Neural crest cell (in vitro differentiated cells): Measurements from ENCODE around the gene PAPSS1. TPM values are rescaled to one million over a fixed set of nuclear protein-coding genes. Genes with fewer than 3 reads are reported as not detected.

Experiments
- DNase-seq: peaks from one replicate; pipeline ENCODE4 v3.0.0; 2021; ENCODE audit warnings: low read depth, mixed read lengths, low spot score
- H3K27ac Mint-ChIP-seq: one replicate; pipeline ENCODE4 v1.8.0; 2021; ENCODE audit warnings: mild to moderate bottlenecking, mixed read lengths; ENCODE audit not compliant: unreplicated experiment
- H3K27me3 Mint-ChIP-seq: 2 replicates; pipeline ENCODE4 v1.8.0; 2021; ENCODE audit warnings: low read depth, mild to moderate bottlenecking, mixed read lengths
- H3K36me3 Mint-ChIP-seq: 2 replicates; pipeline ENCODE4 v1.8.0; 2021; ENCODE audit warnings: low read depth, mild to moderate bottlenecking, mixed read lengths
- H3K4me1 Mint-ChIP-seq: 2 replicates; pipeline ENCODE4 v1.8.0; 2021; ENCODE audit warnings: mixed read lengths
- H3K4me3 Mint-ChIP-seq: one replicate; pipeline ENCODE4 v1.8.0; 2021; ENCODE audit warnings: mild to moderate bottlenecking, mixed read lengths
- H3K9me3 Mint-ChIP-seq: 2 replicates; pipeline ENCODE4 v1.8.0; 2021; ENCODE audit warnings: mixed read lengths
- CTCF ChIP-seq: fragments of 200-600 bp; sonication (generic); conservative IDR thresholded peaks from 2 replicates; pipeline ENCODE4 v1.5.0; 2021; ENCODE audit warnings: antibody characterized with exemption, mild to moderate bottlenecking
- total RNA-seq: library from RNA; stranded (reverse); gene quantifications from 2 replicates; pipeline ENCODE4 v1.2.1, GENCODE V29; 2021

Gene PAPSS1
- total RNA-seq, 1 donor from 2014 or later, result 78.6 TPM

GRCh38 chr4:107751670-107752069, 31.6 kb upstream of the PAPSS1 start:
- Mint-ChIP-seq H3K4me1 (peaks cover 4% of the 10 kb centered on the region), H3K9me3 (no peaks in the 10 kb centered on the region), H3K4me3 (no peak overlapping the region), H3K27ac (no peak overlapping the region), H3K36me3 (no peaks in the 10 kb centered on the region), H3K27me3 (peaks cover 16% of the 10 kb centered on the region)
- DNase-seq, result no peak
- no peak for TF ChIP-seq CTCF

GRCh38 chr4:107747748-107748486, 27.9 kb upstream of the PAPSS1 start:
- Mint-ChIP-seq H3K9me3 (no peaks in the 10 kb centered on the region), H3K27ac (no peak overlapping the region), H3K4me3 (no peak overlapping the region), H3K36me3 (no peaks in the 10 kb centered on the region), H3K4me1 (no peaks in the 10 kb centered on the region), H3K27me3 (peaks cover 16% of the 10 kb centered on the region)
- DNase-seq, result no peak
- no peak for TF ChIP-seq CTCF

GRCh38 chr4:107746161-107746560, 26.1 kb upstream of the PAPSS1 start:
- Mint-ChIP-seq H3K4me1 (no peaks in the 10 kb centered on the region), H3K27me3 (peaks cover 16% of the 10 kb centered on the region), H3K4me3 (no peak overlapping the region), H3K36me3 (no peaks in the 10 kb centered on the region), H3K27ac (no peak overlapping the region), H3K9me3 (peaks cover 3% of the 10 kb centered on the region)
- no peak for DNase-seq
- TF ChIP-seq CTCF, result no peak

GRCh38 chr4:107744532-107744931, 24.5 kb upstream of the PAPSS1 start:
- peaks cover 12% of the 10 kb centered on the region for H3K27me3 Mint-ChIP-seq
- DNase-seq, result no peak
- TF ChIP-seq CTCF, result no peak
- H3K36me3 Mint-ChIP-seq, result no peaks in the 10 kb centered on the region
- H3K9me3 Mint-ChIP-seq, result peaks cover 3% of the 10 kb centered on the region
- no peak overlapping the region for H3K27ac Mint-ChIP-seq
- no peak overlapping the region for H3K4me3 Mint-ChIP-seq
- H3K4me1 Mint-ChIP-seq, result no peaks in the 10 kb centered on the region

GRCh38 chr4:107743532-107743931, 23.5 kb upstream of the PAPSS1 start:
- Mint-ChIP-seq H3K9me3 (peaks cover 3% of the 10 kb centered on the region), H3K36me3 (no peaks in the 10 kb centered on the region), H3K4me3 (no peak overlapping the region), H3K27me3 (peaks cover 8% of the 10 kb centered on the region), H3K4me1 (no peaks in the 10 kb centered on the region), H3K27ac (no peak overlapping the region)
- no peak for DNase-seq
- TF ChIP-seq CTCF, result no peak
